Prostate gland (tissue), 2 donors: Measurements from ENCODE around the gene BRDT.

Experiments used
- CTCF ChIP-seq, 4 experiments: fragments of 200-600 bp in 2 of 4; fragments of 450-650 bp in 2 of 4; sonication (generic) in 2 of 4; IDR thresholded peaks; 1 replicate in 3 of 4; 2 replicates in 1 of 4; pipeline ENCODE4 v1.5.1; 2016 to 2019; ENCODE audit warnings: antibody characterized with exemption in 4 of 4, mild to moderate bottlenecking in 2 of 4, moderate library complexity in 2 of 4
- POLR2A ChIP-seq: fragments of 450-650 bp; IDR thresholded peaks from one replicate; pipeline ENCODE4 v1.6.1; 2016; ENCODE audit warnings: antibody characterized with exemption, mild to moderate bottlenecking
- POLR2AphosphoS5 ChIP-seq: sonication (generic); formaldehyde crosslinking; IDR thresholded peaks from one replicate; pipeline ENCODE4 v1.6.1; 2017; ENCODE audit warnings: antibody characterized with exemption

DNA sequence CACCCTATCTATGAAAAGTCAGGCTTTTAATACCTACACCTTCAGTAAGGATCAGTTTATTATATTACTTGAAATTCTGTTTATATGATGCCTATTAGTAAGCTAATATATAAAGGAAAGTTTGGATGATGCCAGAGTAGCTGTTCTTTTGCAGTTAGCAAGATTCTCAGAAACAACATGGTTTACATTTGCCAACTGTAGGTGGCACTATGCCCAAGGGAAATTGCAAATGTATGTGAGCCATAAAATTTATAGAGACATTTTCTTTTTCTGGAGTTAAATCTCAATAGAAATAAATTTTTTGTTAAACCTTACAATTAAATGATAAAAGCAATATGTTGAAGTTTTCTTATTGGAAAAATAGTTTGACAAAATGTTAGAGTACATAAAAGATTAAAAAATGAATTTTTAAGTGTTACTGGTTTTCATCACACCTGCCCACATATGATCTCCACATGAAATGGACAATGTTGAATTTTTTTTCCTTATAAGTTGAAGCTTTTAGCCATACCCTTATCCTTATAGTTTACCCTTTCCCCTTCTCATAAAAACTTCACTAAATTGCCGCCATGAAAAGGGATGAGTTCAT, 48.5 kb downstream of the BRDT start:
- TF ChIP-seq CTCF (IDR thresholded peaks at IDR 0.05) (peak in 3 of 4 experiments; percentile 24 to 42 (median 39)), POLR2AphosphoS5 (no peak), POLR2A (no peak)
